Measurements from ENCODE around the gene TMEM89.
A peak's percentile ranks its signal among the peaks of the same experiment; 100 is the strongest.

Gene TMEM89

GRCh38 chr3:48614044-48614443, 7.5 kb downstream of the TMEM89 start:
- DNase-seq (ENCODE audit: low read depth in 2 of 2): no peak

DNA sequence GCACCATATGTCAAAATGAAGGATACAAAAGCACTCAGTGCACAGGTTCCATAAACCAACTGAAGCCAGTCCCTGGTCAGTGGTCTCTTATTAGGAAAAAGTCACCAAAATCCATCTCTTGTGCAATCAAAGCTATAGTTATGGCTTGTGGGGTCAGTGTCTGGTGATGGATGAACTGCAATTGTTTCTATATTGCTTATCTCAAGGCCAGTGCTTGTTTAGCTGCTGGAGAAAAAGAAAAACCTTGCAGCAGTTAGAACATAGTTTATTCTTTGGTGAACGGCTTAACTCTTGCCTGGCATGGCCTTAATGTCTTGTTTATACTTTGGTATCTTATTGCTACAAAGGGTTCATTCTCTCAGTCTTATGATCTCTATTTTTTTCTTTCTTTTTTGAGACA, 9.3 kb downstream of the TMEM89 start:
- no peak for DNase-seq (ENCODE audit: low read depth in 2 of 2)

- DNase-seq (ENCODE audit: low read depth in 2 of 2): peak; percentile 83
These were observed 12.2 kb downstream of the TMEM89 start, which contains the start of gene UQCRC1 for GRCh38 chr3:48609088-48610005. TSS of gene UQCRC1 (minus strand) at chr3:48609646. CDS start at chr3:48609620, 26 bp downstream.

GRCh38 chr3:48607519-48607918, 14.1 kb downstream of the TMEM89 start:
- no peak for DNase-seq (ENCODE audit: low read depth in 2 of 2)

DNA sequence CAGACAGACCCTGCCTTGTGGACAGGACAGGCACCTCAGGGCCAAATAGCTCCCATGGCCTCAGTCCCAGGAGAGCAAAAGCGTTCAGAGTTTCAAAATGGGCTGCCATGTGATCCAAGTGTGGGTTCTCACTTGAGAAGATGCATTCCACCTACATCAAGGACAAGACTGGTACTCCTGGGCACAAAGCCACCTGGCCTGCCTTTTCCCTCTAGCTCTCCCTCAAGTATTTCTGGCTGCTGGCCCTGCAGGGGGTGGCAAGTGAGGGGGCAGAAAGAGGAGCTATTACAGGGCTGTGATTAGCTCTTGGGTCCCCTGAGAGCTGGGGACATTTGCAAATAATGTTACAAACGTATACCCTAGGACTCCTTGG, 20.0 kb downstream of the TMEM89 start:
- no peak for DNase-seq (ENCODE audit: low read depth in 2 of 2)

- no peak for DNase-seq (ENCODE audit: low read depth in 2 of 2)
These were observed 20.6 kb downstream of the TMEM89 start for GRCh38 chr3:48600711-48601621.

- no peak for DNase-seq (ENCODE audit: low read depth in 2 of 2)
These were observed 21.9 kb downstream of the TMEM89 start for GRCh38 chr3:48599509-48600285.

GRCh38 chr3:48599077-48599501, 22.5 kb downstream of the TMEM89 start:
- DNase-seq (ENCODE audit: low read depth in 2 of 2): no peak

GRCh38 chr3:48598323-48599076, 23.1 kb downstream of the TMEM89 start:
- DNase-seq (ENCODE audit: low read depth in 2 of 2): no peak

- no peak for DNase-seq (ENCODE audit: low read depth in 2 of 2)
These were observed 24.2 kb downstream of the TMEM89 start for GRCh38 chr3:48597408-48597800.

GRCh38 chr3:48596676-48597407, 24.7 kb downstream of the TMEM89 start:
- DNase-seq (ENCODE audit: low read depth in 2 of 2): no peak

- no peak for DNase-seq (ENCODE audit: low read depth in 2 of 2)
These were observed 25.4 kb downstream of the TMEM89 start for GRCh38 chr3:48596157-48596556.

DNA sequence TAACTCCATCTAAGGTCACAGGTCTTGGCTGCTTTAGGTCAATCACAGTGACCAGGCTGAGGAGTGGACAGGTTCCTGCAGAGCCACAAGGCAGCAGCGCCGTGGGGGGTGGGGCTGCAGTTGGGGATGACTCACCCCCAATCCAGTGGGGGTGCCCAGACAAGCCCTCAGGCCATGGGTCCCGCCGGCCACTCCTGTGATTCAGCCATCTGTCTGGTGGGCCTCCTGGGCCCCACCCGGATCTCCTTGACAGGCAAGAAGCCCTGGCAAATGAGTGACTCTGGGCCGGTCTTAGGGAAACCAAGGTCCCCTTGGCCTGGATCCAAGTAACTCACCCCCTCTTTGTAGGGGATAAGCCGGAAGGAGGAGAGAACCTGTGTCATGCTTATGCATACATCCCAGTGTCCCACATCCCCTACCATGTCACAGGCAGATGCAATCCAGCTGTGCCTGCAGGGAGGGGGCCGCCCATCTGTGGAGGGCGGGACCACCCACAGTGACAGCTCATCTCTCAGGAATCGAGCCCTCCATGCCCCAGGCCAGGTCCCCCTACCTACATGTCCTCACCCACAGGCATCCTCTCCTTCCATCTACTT, 25.9 kb downstream of the TMEM89 start:
- no peak for DNase-seq (ENCODE audit: low read depth in 2 of 2)

DNA sequence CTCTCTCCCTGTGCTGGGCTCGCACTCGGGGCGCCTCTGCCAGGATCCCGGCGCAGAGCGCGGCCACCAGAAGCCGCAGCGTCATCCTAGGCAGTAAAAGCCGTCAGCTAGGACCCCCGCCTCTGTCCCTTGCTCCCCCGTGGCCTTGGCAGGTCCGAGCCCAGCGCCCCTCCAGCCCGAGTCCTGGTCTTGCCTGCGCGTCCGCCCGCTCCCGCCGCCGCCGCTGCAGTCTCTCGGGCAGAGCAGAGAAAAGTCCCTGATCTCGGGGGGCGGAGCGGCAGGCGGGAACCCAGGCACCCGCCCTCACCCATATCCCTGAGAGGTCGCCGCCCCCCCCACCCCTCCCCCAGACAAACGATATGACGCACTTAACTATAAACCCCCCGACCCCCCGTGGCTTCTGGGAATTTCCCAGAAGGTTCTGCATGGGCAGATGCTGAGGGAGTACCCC, 26.5 kb downstream of the TMEM89 start, which contains the start of gene COL7A1:
COL7A1 (minus strand) TSS at position 255 of the 451 bp plus-strand sequence; CDS start at position 85, 170 bp downstream.
- no peak for DNase-seq (ENCODE audit: low read depth in 2 of 2)

DNA sequence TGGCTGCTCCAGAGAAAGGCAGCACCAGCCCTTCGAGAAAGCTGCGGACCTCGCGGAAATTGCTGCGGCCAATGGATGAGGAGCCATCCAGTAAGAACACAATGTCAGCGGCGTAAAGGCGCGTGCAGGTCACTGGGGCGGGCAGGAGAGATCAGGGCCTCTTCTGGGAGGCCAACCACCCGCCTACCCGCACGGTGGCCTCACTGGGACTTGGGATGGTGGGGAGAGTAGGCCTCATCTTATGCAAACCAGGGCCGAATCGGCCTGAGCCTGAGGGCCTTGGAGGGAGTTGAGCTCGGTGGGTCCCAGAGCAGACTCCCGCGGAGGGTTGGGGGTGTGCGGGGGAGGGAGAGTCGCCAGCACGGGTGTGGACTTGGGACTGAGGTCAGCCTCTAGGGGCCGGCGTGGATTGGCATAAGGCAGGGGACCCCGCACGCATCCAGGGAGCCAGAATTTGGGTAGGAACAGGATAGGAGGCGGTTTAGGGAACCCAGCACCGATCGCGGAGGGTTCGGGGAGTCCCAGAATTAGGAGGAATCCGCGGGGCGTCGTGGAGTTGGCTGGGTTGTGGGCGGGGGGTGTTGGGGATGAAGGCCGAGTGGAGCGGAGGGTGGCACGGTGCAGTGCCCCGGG, 27.0 kb downstream of the TMEM89 start:
- DNase-seq (ENCODE audit: low read depth in 2 of 2): no peak

- no peak for DNase-seq (ENCODE audit: low read depth in 2 of 2)
These were observed 28.2 kb downstream of the TMEM89 start for GRCh38 chr3:48593337-48593736.

GRCh38 chr3:48592519-48593087, 29.0 kb downstream of the TMEM89 start:
- DNase-seq (ENCODE audit: low read depth in 2 of 2): no peak

GRCh38 chr3:48591886-48592518, 29.6 kb downstream of the TMEM89 start:
- no peak for DNase-seq (ENCODE audit: low read depth in 2 of 2)
